ENCODE data around the gene DES. TPM values are rescaled to one million over a fixed set of nuclear protein-coding genes. Genes with fewer than 3 reads are reported as not detected.

The DES gene
- total and polyA plus RNA-seq, 2 of the 4 experiments (the other 2 are of a cell fraction): 4.3 to 4.9 TPM

DNA sequence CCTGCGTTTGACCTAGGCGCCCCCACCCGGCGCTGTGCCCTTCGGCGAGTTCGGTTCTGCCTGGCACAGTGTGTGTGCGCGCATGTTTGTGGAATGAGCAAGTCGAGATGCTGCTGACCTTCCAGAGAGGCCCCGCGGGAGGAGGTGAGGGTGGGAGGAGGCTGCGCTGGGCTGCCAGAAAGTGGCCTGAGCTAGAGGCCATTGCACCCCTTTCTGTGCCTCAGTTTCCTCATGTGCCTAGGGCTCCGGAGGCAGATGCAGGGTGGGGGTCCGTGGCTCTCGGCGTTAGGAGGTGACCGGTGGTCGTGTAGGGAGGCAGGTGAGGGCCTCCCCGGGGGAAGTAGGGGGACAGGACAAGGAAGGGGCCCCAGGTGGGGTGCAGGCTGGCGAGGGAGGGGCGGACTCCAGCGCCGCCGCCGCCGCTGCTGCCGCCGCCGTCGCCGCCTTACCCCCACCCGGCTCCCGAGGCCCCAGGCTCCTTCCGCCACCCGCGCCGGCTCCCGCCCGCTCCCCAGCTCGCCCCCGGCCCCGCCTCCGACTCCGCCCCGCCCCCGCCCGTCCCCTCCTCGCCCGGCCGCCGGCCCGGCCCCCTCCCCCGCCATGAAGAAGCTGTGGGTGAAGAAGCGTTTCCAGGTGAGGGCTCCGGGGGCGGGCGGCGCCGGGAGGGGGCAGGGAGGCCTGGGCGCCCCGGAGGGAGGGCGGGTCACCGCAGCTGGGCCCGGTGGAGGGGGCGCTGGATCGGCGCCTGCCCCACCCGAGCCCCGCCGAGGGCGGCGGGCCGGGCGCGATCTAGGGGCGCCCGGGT, 23.5 kb downstream of the DES start:
- no peaks in the 10 kb centered on the region; the same call in 1 of the 2 replicates for H3K27me3 ChIP-seq (ENCODE audit: control insufficient read depth, insufficient read depth, low read length)
- peak overlapping the region; percentile 78 for H2BK120ac ChIP-seq (ENCODE audit: low read depth, low read length)
- H3K79me1 ChIP-seq (ENCODE audit: low read depth in 1 of 2, low read length in 2 of 2): peaks cover 18 to 34% of the 10 kb centered on the region in 2 experiments
- H4K20me1 ChIP-seq (ENCODE audit: insufficient read depth, low read length): no peaks in the 10 kb centered on the region
- peak overlapping the region; percentile 84 for H3K27ac ChIP-seq (ENCODE audit: insufficient read depth, low read length)
- H2BK5ac ChIP-seq (ENCODE audit: low read depth, low read length, poor library complexity, severe bottlenecking): peak overlapping the region; percentile 65
- ChIA-PET POLR2A (ENCODE audit: unreplicated experiment) (interaction anchor here (0.6 to 1.5 kb wide), 2 partner anchors 11 to 13 kb away, joined by 3 to 6 read pairs; no protein-coding TSS in a partner anchor), CTCF (no interaction called here)
- H3K18ac ChIP-seq (ENCODE audit: low read depth, low read length): peak overlapping the region; percentile 94
- DNase-seq (peak; percentile 54), ATAC-seq (ENCODE audit: low read depth) (peak; percentile 81)
- peak overlapping the region; percentile 95 for H2AK9ac ChIP-seq (replicated peaks; ENCODE audit: low read depth, low read length, poor library complexity)
- peak overlapping the region; percentile 79 for H3K14ac ChIP-seq (replicated peaks; ENCODE audit: low read depth, low read length)
- dilution Hi-C loops (cut with HindIII; ENCODE audit: low sequenced_read_pairs, unreplicated experiment): no loop called here
- BruUV-seq (replicated peaks): no TSS peak
- peaks cover 15% of the 10 kb centered on the region for H3K9me1 ChIP-seq (ENCODE audit: insufficient read depth, low read length)
- peak overlapping the region; percentile 93 for H3K4ac ChIP-seq (ENCODE audit: low read depth, low read length)
- peak overlapping the region; percentile 91 for H3K4me3 ChIP-seq (ENCODE audit: insufficient read depth, low read depth, low read length)
- peak overlapping the region; percentile 96 for H3K4me2 ChIP-seq (ENCODE audit: low read depth, low read length)
- H3K56ac ChIP-seq (ENCODE audit: extremely low read depth, insufficient read depth, low read length): peak overlapping the region; percentile 43; the same call in 1 of the 2 replicates
- H2AFZ ChIP-seq (replicated peaks; ENCODE audit: low read length, poor library complexity): peak overlapping the region; percentile 86
- H3K9ac ChIP-seq (ENCODE audit: low read depth, low read length): peak overlapping the region; percentile 89
- peak overlapping the region; percentile 83 for H4K5ac ChIP-seq (ENCODE audit: low read depth, low read length)
- WGBS, 2 experiments (ENCODE audit: extremely low coverage in 2 of 2, insufficient read length in 1 of 2): 0% methylated on average over 6 of the region's 78 CpGs; no CpG with 5 or more reads in 1 of the 2 experiments
- 0 out of 2 replicates have a peak overlapping the region, but pooled peaks have one; percentile 13 for H2BK20ac ChIP-seq (ENCODE audit: low read depth, low read length)
- TF ChIP-seq FOS (IDR thresholded peaks at IDR 0.05; ENCODE audit: low read depth, low read length) (0 out of 2 replicates have a peak, but pooled peaks have one; percentile 16), BHLHE40 (IDR thresholded peaks at IDR 0.05; ENCODE audit: low read depth, low read length) (peak; percentile 18; the same call in 1 of the 2 replicates), MAZ (IDR thresholded peaks at IDR 0.05; ENCODE audit: borderline replicate concordance, low read depth, low read length) (peak; percentile 38; the same call in 1 of the 2 replicates), SMC3 (IDR thresholded peaks at IDR 0.05; ENCODE audit: low read depth, low read length) (no peak), POLR2A (IDR thresholded peaks at IDR 0.05; ENCODE audit: low read depth, low read length) (no peak; the same call in 1 of the 2 replicates)
- peak overlapping the region; percentile 95 for H2AK5ac ChIP-seq (ENCODE audit: low read depth, low read length)
- H4K91ac ChIP-seq (ENCODE audit: insufficient read depth, low read depth, low read length): peak overlapping the region; percentile 88
- H3K4me1 ChIP-seq (ENCODE audit: control insufficient read depth, insufficient read depth, low read length): peaks cover 29% of the 10 kb centered on the region
- in situ Hi-C loops (cut with MboI; ENCODE audit: low sequenced_read_pairs): no loop called here
- no peaks in the 10 kb centered on the region for H3K9me3 ChIP-seq (ENCODE audit: control insufficient read depth, insufficient read depth, low read length)
- intact Hi-C loops (cut with micrococcal nuclease): no loop called here
- H4K8ac ChIP-seq (ENCODE audit: low read depth in 2 of 2, low read length in 2 of 2): peak overlapping the region; percentile 90 to 94
- H3K23ac ChIP-seq (ENCODE audit: low read depth, low read length): peak overlapping the region; percentile 62; the same call in 1 of the 2 replicates
- H2BK15ac ChIP-seq (ENCODE audit: low read depth, low read length): 0 out of 3 replicates have a peak overlapping the region, but pooled peaks have one; percentile 25
- H3K36me3 ChIP-seq (ENCODE audit: control insufficient read depth, insufficient read depth, low read length): peaks cover 15% of the 10 kb centered on the region; the same call in 1 of the 2 replicates
